ENCODE measurements around the gene HERC2.

- TF ChIP-seq, protein P1, sequence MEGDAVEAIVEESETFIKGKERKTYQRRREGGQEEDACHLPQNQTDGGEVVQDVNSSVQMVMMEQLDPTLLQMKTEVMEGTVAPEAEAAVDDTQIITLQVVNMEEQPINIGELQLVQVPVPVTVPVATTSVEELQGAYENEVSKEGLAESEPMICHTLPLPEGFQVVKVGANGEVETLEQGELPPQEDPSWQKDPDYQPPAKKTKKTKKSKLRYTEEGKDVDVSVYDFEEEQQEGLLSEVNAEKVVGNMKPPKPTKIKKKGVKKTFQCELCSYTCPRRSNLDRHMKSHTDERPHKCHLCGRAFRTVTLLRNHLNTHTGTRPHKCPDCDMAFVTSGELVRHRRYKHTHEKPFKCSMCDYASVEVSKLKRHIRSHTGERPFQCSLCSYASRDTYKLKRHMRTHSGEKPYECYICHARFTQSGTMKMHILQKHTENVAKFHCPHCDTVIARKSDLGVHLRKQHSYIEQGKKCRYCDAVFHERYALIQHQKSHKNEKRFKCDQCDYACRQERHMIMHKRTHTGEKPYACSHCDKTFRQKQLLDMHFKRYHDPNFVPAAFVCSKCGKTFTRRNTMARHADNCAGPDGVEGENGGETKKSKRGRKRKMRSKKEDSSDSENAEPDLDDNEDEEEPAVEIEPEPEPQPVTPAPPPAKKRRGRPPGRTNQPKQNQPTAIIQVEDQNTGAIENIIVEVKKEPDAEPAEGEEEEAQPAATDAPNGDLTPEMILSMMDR (IDR thresholded peaks at IDR 0.05; ENCODE audit: control extremely low read depth in 1 of 3, insufficient read depth in 1 of 3, low read depth in 1 of 3, low read length in 3 of 3): no peak
- TF ChIP-seq SIRT6 (IDR thresholded peaks at IDR 0.05; ENCODE audit: low read length) (no peak), POLR2A (IDR thresholded peaks at IDR 0.05; ENCODE audit: control extremely low read depth in 1 of 2, low read depth in 2 of 2, low read length in 2 of 2) (no peak), POLR2AphosphoS5 (IDR thresholded peaks at IDR 0.05; ENCODE audit: low read depth, low read length) (no peak), RFX5 (IDR thresholded peaks at IDR 0.05; ENCODE audit: borderline replicate concordance, low read depth, low read length) (no peak), FOSL1 (IDR thresholded peaks at IDR 0.05; ENCODE audit: insufficient read depth, low read depth, low read length) (no peak)
Measured at GRCh38 chr15:28182731-28183130, 139.2 kb downstream of the HERC2 start.
